K562 (cell line): Measurements from ENCODE around the gene FSTL4. TPM values are rescaled to one million over a fixed set of nuclear protein-coding genes. Genes with fewer than 3 reads are reported as not detected.

Experiments
- HCFC1 ChIP-seq: IDR thresholded peaks from 2 replicates; pipeline ENCODE4 v1.6.1; 2012; ENCODE audit warnings: low read depth, low read length, improper control_type of control experiment
- HMGN3 ChIP-seq: IDR thresholded peaks from 2 replicates; pipeline ENCODE4 v1.6.1; 2011; ENCODE audit warnings: borderline replicate concordance, low read depth, mild to moderate bottlenecking, mixed read lengths, low read length; ENCODE audit not compliant: insufficient read length; ENCODE audit errors: extremely low read depth
- HNRNPL ChIP-seq: fragments of 200-400 bp; formaldehyde crosslinking; IDR thresholded peaks from 2 replicates; pipeline ENCODE4 v1.6.1; 2017; ENCODE audit warnings: low read depth, mild to moderate bottlenecking, low read length
- JUNB ChIP-seq: fragments of 450-650 bp; formaldehyde crosslinking; conservative IDR thresholded peaks from 2 replicates; pipeline ENCODE4 v1.4.0; 2020; ENCODE audit warnings: mild to moderate bottlenecking
- JUND ChIP-seq, 2 experiments: IDR thresholded peaks; 2 replicates in 1 of 2; 3 replicates in 1 of 2; pipeline ENCODE4 v1.6.1; 2011; ENCODE audit warnings: borderline replicate concordance in 2 of 2, low read depth in 2 of 2, low read length in 2 of 2, improper control_type of control experiment in 1 of 2, missing biosample characterization in 1 of 2, missing genetic modification characterization in 1 of 2, missing genetic modification reagents in 1 of 2
- L3MBTL2 ChIP-seq: fragments of 450-650 bp; IDR thresholded peaks from 2 replicates; pipeline ENCODE4 v1.6.1; 2016; ENCODE audit warnings: mild to moderate bottlenecking, moderate library complexity
- MAFK ChIP-seq: IDR thresholded peaks from 2 replicates; pipeline ENCODE4 v1.6.1; 2011; ENCODE audit warnings: low read length, improper control_type of control experiment
- SMAD4 ChIP-seq: fragments of 250-450 bp; sonication (Bioruptor Pico); conservative IDR thresholded peaks from 2 replicates; pipeline ENCODE4 v1.8.0; 2021; ENCODE audit warnings: inconsistent platforms, mild to moderate bottlenecking, moderate library complexity
- TRIM28 ChIP-seq: fragments of 450-650 bp; IDR thresholded peaks from 2 replicates; pipeline ENCODE4 v1.6.1; 2017
- ZBTB11 ChIP-seq, 3 experiments: fragments of 200-800 bp in 1 of 3; fragments of 250-450 bp in 1 of 3; fragments of 450-650 bp in 1 of 3; sonication (Bioruptor Pico) in 1 of 3; sonication (Bioruptor generic) in 1 of 3; formaldehyde crosslinking in 1 of 3; IDR thresholded peaks; 2 replicates each; pipeline versions ENCODE4 v1.6.1 to v1.8.0; 2016 to 2022; ENCODE audit warnings: mild to moderate bottlenecking in 2 of 3, missing genetic modification characterization in 2 of 3, missing compliant biosample characterization in 1 of 3, moderate library complexity in 1 of 3
- ZBTB2 ChIP-seq: fragments of 450-650 bp; IDR thresholded peaks from 2 replicates; pipeline ENCODE4 v1.6.1; 2016; ENCODE audit warnings: antibody characterized with exemption
- ZNF121 ChIP-seq: sonication (generic); formaldehyde crosslinking; conservative IDR thresholded peaks from 2 replicates; pipeline ENCODE4 v1.8.0; 2022; ENCODE audit warnings: missing genetic modification reagents
- ZNF318 ChIP-seq, 2 experiments: fragments of 450-650 bp; IDR thresholded peaks; 2 replicates each; pipeline ENCODE4 v1.6.1; 2016; ENCODE audit warnings: mild to moderate bottlenecking in 2 of 2, borderline replicate concordance in 1 of 2, low read depth in 1 of 2, moderate library complexity in 1 of 2
- polyA plus RNA-seq, 8 experiments: library from polyadenylated mRNA; depleted of rRNA in 4 of 8; stranded (reverse) in 5 of 8; unstranded in 3 of 8; fragments of >200 nt; fragmentation: Nextera tagmentation in 2 of 8; fragmentation: Illumina TruSeq in 1 of 8; extraction: Ambion mirVana in 2 of 8; extraction: Trizol in 1 of 8; gene quantifications; 2 replicates each; pipeline versions ENCODE4 v1.2.1 to v1.2.3, GENCODE V29; 2011 to 2014; ENCODE audit warnings: inconsistent platforms in 1 of 8, missing spikeins in 1 of 8
- total RNA-seq, 7 experiments: library from RNA; depleted of rRNA in 6 of 7; stranded (reverse); fragments of >200 nt in 6 of 7; fragmentation: Illumina TruSeq in 2 of 7; extraction: Trizol in 2 of 7; gene quantifications; 2 replicates each; pipeline versions ENCODE4 v1.2.1 to v1.2.3, GENCODE V29; 2011 to 2021; ENCODE audit warnings: low replicate concordance in 1 of 7

FSTL4 gene
- total and polyA plus RNA-seq, 9 of the 15 experiments (the other 6 are each of a cell fraction or from before 2014, with no cell fraction given) = 0.08 to 0.18 (median 0.10) TPM; not detected in 5

GRCh38 chr5:133240425-133241091, 371.8 kb downstream of the FSTL4 start (continued):
- TF ChIP-seq ZNF318 (IDR thresholded peaks at IDR 0.05; ENCODE audit: borderline replicate concordance in 1 of 2, low read depth in 1 of 2) (peak in 1 of 2 experiments; percentile 97; a peak in 2 of 4 replicates), ZBTB11 (CRISPR knock-in tag; IDR thresholded peaks at IDR 0.05) (no peak; a peak in 2 of 6 replicates), JUNB (CRISPR knock-in tag) (peak; percentile 100), JUND (IDR thresholded peaks at IDR 0.05; ENCODE audit: borderline replicate concordance, low read depth, low read length) (peak; percentile 100), JUND (tag; IDR thresholded peaks at IDR 0.05; ENCODE audit: borderline replicate concordance, low read depth, low read length) (peak; percentile 100), SMAD4 (CRISPR knock-in tag) (0 out of 2 replicates have a peak, but pooled peaks have one; percentile 47), ZNF121 (CRISPR knock-in tag) (no peak), ZBTB2 (peak; percentile 37; the same call in 1 of the 2 replicates), MAFK (peak; percentile 93), TRIM28 (peak; percentile 58; the same call in 1 of the 2 replicates), HMGN3 (no peak), L3MBTL2 (peak; percentile 74), HCFC1 (peak; percentile 33; the same call in 1 of the 2 replicates), HNRNPL (no peak)
